Globus pallidus (tissue), 1 donor: ENCODE data around the gene GAN.

Source experiments
- DNase-seq: peaks from one replicate; pipeline ENCODE4 v3.0.0-alpha.2; 2015; ENCODE audit warnings: low spot score

Gene GAN

GRCh38 chr16:81432937-81433557 lies 118.3 kb downstream of the GAN start:
- DNase-seq, result no peak

- DNase-seq, result no peak
Observed at GRCh38 chr16:81435103-81435502, 120.3 kb downstream of the GAN start.

GRCh38 chr16:81435567-81435966 lies 120.8 kb downstream of the GAN start:
- no peak for DNase-seq

GRCh38 chr16:81436386-81436785 lies 121.6 kb downstream of the GAN start:
- DNase-seq, result no peak

GRCh38 chr16:81437865-81438264 lies 123.1 kb downstream of the GAN start:
- DNase-seq, result no peak
